OCI-LY7 (cell line): ENCODE data around the gene TRAF3IP1. TPM values are rescaled to one million over a fixed set of nuclear protein-coding genes. Genes with fewer than 3 reads are reported as not detected.

Experiments
- BruUV-seq: library from RNA; stranded (reverse); fragments of 400-500 nt; replicated peaks from 2 replicates; lab custom pipeline; 2021; lab: Mats Ljungman, UMichigan
- CTCF ChIA-PET: fragments of 300-600 bp; sonication (Branson Sonifier 250); formaldehyde crosslinking; loops from one replicate; lab custom pipeline; 2022; ENCODE audit warnings: antibody characterized with exemption; ENCODE audit not compliant: unreplicated experiment; lab: Charles Lee
- POLR2A ChIA-PET: fragments of 300-600 bp; sonication (Branson Sonifier 250); formaldehyde crosslinking; loops from one replicate; lab custom pipeline; 2022; ENCODE audit warnings: antibody characterized with exemption; lab: Charles Lee
- DNase-seq: peaks from one replicate; pipeline ENCODE4 v3.0.0-alpha.2; 2015; ENCODE audit warnings: low spot score
- H2AFZ ChIP-seq: fragments of 200-600 bp; sonication (generic), shearing (Covaris generic); 2 replicates; pipeline ENCODE4 v1.6.1; 2014; ENCODE audit warnings: mild to moderate bottlenecking, antibody characterized with exemption, low read length, moderate library complexity
- H3K27ac ChIP-seq: fragments of 200-600 bp; sonication (generic); 2 replicates; pipeline ENCODE4 v1.5.1; 2014; ENCODE audit warnings: mixed run types, low read depth, mild to moderate bottlenecking, moderate library complexity, low read length, inconsistent platforms; ENCODE audit not compliant: poor library complexity, severe bottlenecking
- H3K36me3 ChIP-seq: fragments of 200-600 bp; sonication (generic); 2 replicates; pipeline ENCODE4 v1.6.1; 2014; ENCODE audit warnings: mild to moderate bottlenecking, antibody characterized with exemption, low read length, moderate library complexity, mixed read lengths; ENCODE audit not compliant: insufficient read depth
- H3K4me1 ChIP-seq: fragments of 200-600 bp; sonication (generic); 2 replicates; pipeline ENCODE4 v1.5.1; 2014; ENCODE audit warnings: mild to moderate bottlenecking, low read length; ENCODE audit not compliant: insufficient read depth, poor library complexity, severe bottlenecking
- H3K4me2 ChIP-seq: fragments of 200-600 bp; sonication (generic); 2 replicates; pipeline ENCODE4 v1.6.1; 2014; ENCODE audit warnings: mild to moderate bottlenecking, low read length
- H3K4me3 ChIP-seq: fragments of 200-600 bp; sonication (generic); 2 replicates; pipeline ENCODE4 v1.5.1; 2014; ENCODE audit warnings: mild to moderate bottlenecking, low read depth, low read length; ENCODE audit not compliant: poor library complexity, severe bottlenecking
- H3K79me2 ChIP-seq: fragments of 200-600 bp; sonication (generic); 2 replicates; pipeline ENCODE4 v1.6.1; 2016; ENCODE audit warnings: low read depth, mild to moderate bottlenecking, low read length, moderate library complexity, mixed read lengths; ENCODE audit not compliant: insufficient read depth
- H3K9me2 ChIP-seq: fragments of 200-600 bp; sonication (generic); 2 replicates; pipeline ENCODE4 v1.6.1; 2016; ENCODE audit warnings: mild to moderate bottlenecking, low read length, mixed read lengths; ENCODE audit not compliant: insufficient read depth
- H3K9me3 ChIP-seq: fragments of 200-600 bp; sonication (generic); 2 replicates; pipeline ENCODE4 v1.6.1; 2014; ENCODE audit warnings: mild to moderate bottlenecking, mixed run types, low read length, mixed read lengths
- H4K20me1 ChIP-seq: fragments of 200-600 bp; sonication (generic); 2 replicates; pipeline ENCODE4 v1.6.1; 2014; ENCODE audit warnings: mild to moderate bottlenecking, antibody characterized with exemption, low read length, moderate library complexity, mixed read lengths; ENCODE audit not compliant: insufficient read depth
- CTCF ChIP-seq: fragments of 200-600 bp; sonication (generic); conservative IDR thresholded peaks from 2 replicates; pipeline ENCODE4 v1.5.1; 2014; ENCODE audit warnings: mild to moderate bottlenecking, antibody characterized with exemption, low read length, moderate library complexity, mixed read lengths
- EZH2phosphoT487 ChIP-seq: fragments of 200-600 bp; sonication (generic); IDR thresholded peaks from 2 replicates; pipeline ENCODE4 v1.6.1; 2018; ENCODE audit warnings: low read depth, borderline replicate concordance, mild to moderate bottlenecking, mixed run types, antibody characterized with exemption, low read length, moderate library complexity, mixed read lengths
- intact Hi-C: fragments of 100-400 bp; cut with micrococcal nuclease; formaldehyde crosslinking; loops from one replicate; pipeline ENCODE4 v1.10.0; 2022; ENCODE audit not compliant: unreplicated experiment
- total RNA-seq, 2 experiments: library from RNA; depleted of rRNA in 1 of 2; stranded (reverse); fragments of >200 nt in 1 of 2; shearing (Covaris generic) in 1 of 2; gene quantifications; 2 replicates each; pipeline ENCODE4 v1.2.3, GENCODE V29; 2014 to 2022

Gene TRAF3IP1
- total RNA-seq, 2 experiments from 2014 or later = 8.2 to 13.8 TPM

GRCh38 chr2:238413368-238413767 is 93.0 kb downstream of the TRAF3IP1 start:
- no peak overlapping the region for H2AFZ ChIP-seq
- no peaks in the 10 kb centered on the region for H3K9me2 ChIP-seq
- H3K27ac ChIP-seq = no peak overlapping the region
- BruUV-seq = no TSS peak
- H3K36me3 ChIP-seq = no peaks in the 10 kb centered on the region
- no peak overlapping the region for H3K4me2 ChIP-seq
- DNase-seq = no peak
- H3K79me2 ChIP-seq = no peaks in the 10 kb centered on the region
- H3K4me3 ChIP-seq = no peak overlapping the region
- ChIA-PET POLR2A (interaction anchor here (1.0 kb wide), 1 partner anchor 14 kb away, joined by 3 read pairs; no protein-coding TSS in a partner anchor), CTCF (no interaction called here)
- no peaks in the 10 kb centered on the region for H3K9me3 ChIP-seq
- TF ChIP-seq EZH2phosphoT487 (no peak), CTCF (no peak)
- intact Hi-C loops = no loop called here
- H3K4me1 ChIP-seq = no peaks in the 10 kb centered on the region
- no peaks in the 10 kb centered on the region for H4K20me1 ChIP-seq

GRCh38 chr2:238415036-238415764 is 94.9 kb downstream of the TRAF3IP1 start:
- BruUV-seq = no TSS peak
- intact Hi-C loops = no loop called here
- TF ChIP-seq EZH2phosphoT487 = no peak
- TF ChIP-seq CTCF = no peak
- Histone ChIP-seq H3K4me3 (no peak overlapping the region), H3K27ac (no peak overlapping the region), H4K20me1 (no peaks in the 10 kb centered on the region), H3K9me2 (no peaks in the 10 kb centered on the region), H3K4me2 (no peak overlapping the region), H3K4me1 (no peaks in the 10 kb centered on the region), H3K36me3 (no peaks in the 10 kb centered on the region), H3K9me3 (no peaks in the 10 kb centered on the region), H2AFZ (no peak overlapping the region), H3K79me2 (no peaks in the 10 kb centered on the region)
- peak; percentile 9 for DNase-seq
- ChIA-PET CTCF (no interaction called here), POLR2A (interaction anchor here (1.0 kb wide), 1 partner anchor 16 kb away, joined by 6 read pairs; no protein-coding TSS in a partner anchor)

GRCh38 chr2:238415893-238416292 is 95.6 kb downstream of the TRAF3IP1 start:
- no peak for DNase-seq
- Histone ChIP-seq H3K9me3 (no peaks in the 10 kb centered on the region), H3K4me3 (no peak overlapping the region), H2AFZ (no peak overlapping the region), H3K27ac (no peak overlapping the region), H3K36me3 (no peaks in the 10 kb centered on the region), H3K4me2 (no peak overlapping the region), H3K4me1 (no peaks in the 10 kb centered on the region), H3K79me2 (no peaks in the 10 kb centered on the region), H3K9me2 (no peaks in the 10 kb centered on the region), H4K20me1 (no peaks in the 10 kb centered on the region)
- ChIA-PET CTCF (no interaction called here), POLR2A (no interaction called here)
- TF ChIP-seq EZH2phosphoT487 = no peak
- TF ChIP-seq CTCF = no peak
- no TSS peak for BruUV-seq
- intact Hi-C loops = no loop called here
